ENCODE data around the gene CNTFR. TPM values are rescaled to one million over a fixed set of nuclear protein-coding genes. Genes with fewer than 3 reads are reported as not detected.
A peak's percentile ranks its signal among the peaks of the same experiment; 100 is the strongest.

CNTFR gene, protein sequence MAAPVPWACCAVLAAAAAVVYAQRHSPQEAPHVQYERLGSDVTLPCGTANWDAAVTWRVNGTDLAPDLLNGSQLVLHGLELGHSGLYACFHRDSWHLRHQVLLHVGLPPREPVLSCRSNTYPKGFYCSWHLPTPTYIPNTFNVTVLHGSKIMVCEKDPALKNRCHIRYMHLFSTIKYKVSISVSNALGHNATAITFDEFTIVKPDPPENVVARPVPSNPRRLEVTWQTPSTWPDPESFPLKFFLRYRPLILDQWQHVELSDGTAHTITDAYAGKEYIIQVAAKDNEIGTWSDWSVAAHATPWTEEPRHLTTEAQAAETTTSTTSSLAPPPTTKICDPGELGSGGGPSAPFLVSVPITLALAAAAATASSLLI
- 1.1 and 1.9 TPM in 2 replicates for total RNA-seq (2014; rRNA removed; shearing (Covaris generic))
- polyA plus RNA-seq (2016; fragmentation: Nextera tagmentation; extraction: Ambion mirVana) = 0.59 and 0.73 TPM in 2 replicates
- long read RNA-seq, partial matches to known transcripts = 1 of 1 reads
- long read RNA-seq, other reads (novel, unspliced or antisense) = 0 of 1 reads

DNA sequence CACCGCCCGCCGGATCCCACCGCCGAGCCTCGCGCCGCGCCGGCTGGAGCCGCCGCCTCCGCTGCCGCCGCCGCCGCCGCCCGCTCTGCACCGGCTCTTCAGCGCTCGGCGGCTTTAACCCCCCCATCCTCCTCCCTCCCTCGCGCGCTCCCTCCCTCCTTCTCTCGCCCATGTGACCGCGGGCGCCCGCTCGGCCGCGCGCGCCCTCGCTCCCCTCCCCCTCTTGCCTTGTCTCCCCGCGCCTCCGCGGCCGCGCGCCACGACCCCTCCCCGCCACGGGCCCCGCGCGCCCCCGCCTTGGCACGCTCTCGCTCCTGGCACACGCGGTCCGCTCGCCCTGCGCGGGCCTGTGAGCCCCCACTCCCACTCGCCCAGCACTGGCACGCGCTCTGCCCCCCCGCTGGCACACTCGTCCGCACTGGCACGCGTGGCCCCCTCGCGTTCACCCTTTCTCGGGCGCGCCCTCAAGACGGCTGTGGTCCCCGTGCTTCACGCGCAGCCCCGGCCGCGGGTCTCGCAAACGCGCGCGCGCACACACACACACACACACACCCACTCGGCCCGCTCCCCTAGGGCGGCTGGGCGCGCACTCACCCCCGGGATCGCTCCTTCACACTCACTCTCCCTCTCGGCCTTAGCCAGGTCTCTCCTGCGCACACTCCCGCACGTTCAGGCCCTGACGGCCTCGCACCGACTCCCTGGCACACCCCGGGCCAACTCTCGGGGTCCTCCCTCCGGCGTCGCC, at the start of gene CNTFR:
Gene CNTFR (minus strand): TSS at position 89 of the 745 bp plus-strand sequence. CDS start 20,743 bp downstream, outside the sequence.
- H3K4me3 ChIP-seq = peak within 1 kb of the TSS; percentile 70
- no peaks in the 10 kb centered on the region for H3F3A ChIP-seq (replicated peaks; ENCODE audit: low read depth)
- no peak within 1 kb of the TSS for H3K27ac ChIP-seq (ENCODE audit: low read depth)
- Mint-ChIP-seq H3K4me1 (peaks cover 45% of the 10 kb centered on the region), H3K36me3 (ENCODE audit: low read depth) (no peaks in the 10 kb centered on the region; the same call in 2 of the 3 replicates), H3K9me3 (peaks cover 3% of the 10 kb centered on the region; the same call in 1 of the 3 replicates), H3K4me3 (peak within 1 kb of the TSS; percentile 81), H3K27me3 (ENCODE audit: insufficient read depth, low read depth, poor library complexity) (peaks cover 91% of the 10 kb centered on the region), H3K27ac (no peak within 1 kb of the TSS)
- peak; percentile 79 for DNase-seq (ENCODE audit: low spot score)
- peak; percentile 27 for ATAC-seq
- no peaks in the 10 kb centered on the region for H3K9me2 ChIP-seq (ENCODE audit: insufficient read depth)
- H4K20me1 ChIP-seq (replicated peaks; ENCODE audit: insufficient read depth) = peaks cover 6% of the 10 kb centered on the region
- H3K36me3 ChIP-seq (ENCODE audit: insufficient read depth) = no peaks in the 10 kb centered on the region
- peaks cover 52% of the 10 kb centered on the region for H3K4me1 ChIP-seq (ENCODE audit: insufficient read depth)
- peak within 1 kb of the TSS; percentile 97 for H2AFZ ChIP-seq
- H3K4me2 ChIP-seq = peak within 1 kb of the TSS; percentile 94
- no peaks in the 10 kb centered on the region for H3K79me2 ChIP-seq (replicated peaks; ENCODE audit: insufficient read depth)
- peaks cover 100% of the 10 kb centered on the region for H3K27me3 ChIP-seq (ENCODE audit: insufficient read depth)
- TF ChIP-seq, protein P1, sequence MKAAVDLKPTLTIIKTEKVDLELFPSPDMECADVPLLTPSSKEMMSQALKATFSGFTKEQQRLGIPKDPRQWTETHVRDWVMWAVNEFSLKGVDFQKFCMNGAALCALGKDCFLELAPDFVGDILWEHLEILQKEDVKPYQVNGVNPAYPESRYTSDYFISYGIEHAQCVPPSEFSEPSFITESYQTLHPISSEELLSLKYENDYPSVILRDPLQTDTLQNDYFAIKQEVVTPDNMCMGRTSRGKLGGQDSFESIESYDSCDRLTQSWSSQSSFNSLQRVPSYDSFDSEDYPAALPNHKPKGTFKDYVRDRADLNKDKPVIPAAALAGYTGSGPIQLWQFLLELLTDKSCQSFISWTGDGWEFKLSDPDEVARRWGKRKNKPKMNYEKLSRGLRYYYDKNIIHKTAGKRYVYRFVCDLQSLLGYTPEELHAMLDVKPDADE (IDR thresholded peaks at IDR 0.05) = no peak
- TF ChIP-seq, protein P2, sequence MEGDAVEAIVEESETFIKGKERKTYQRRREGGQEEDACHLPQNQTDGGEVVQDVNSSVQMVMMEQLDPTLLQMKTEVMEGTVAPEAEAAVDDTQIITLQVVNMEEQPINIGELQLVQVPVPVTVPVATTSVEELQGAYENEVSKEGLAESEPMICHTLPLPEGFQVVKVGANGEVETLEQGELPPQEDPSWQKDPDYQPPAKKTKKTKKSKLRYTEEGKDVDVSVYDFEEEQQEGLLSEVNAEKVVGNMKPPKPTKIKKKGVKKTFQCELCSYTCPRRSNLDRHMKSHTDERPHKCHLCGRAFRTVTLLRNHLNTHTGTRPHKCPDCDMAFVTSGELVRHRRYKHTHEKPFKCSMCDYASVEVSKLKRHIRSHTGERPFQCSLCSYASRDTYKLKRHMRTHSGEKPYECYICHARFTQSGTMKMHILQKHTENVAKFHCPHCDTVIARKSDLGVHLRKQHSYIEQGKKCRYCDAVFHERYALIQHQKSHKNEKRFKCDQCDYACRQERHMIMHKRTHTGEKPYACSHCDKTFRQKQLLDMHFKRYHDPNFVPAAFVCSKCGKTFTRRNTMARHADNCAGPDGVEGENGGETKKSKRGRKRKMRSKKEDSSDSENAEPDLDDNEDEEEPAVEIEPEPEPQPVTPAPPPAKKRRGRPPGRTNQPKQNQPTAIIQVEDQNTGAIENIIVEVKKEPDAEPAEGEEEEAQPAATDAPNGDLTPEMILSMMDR (conservative IDR thresholded peaks at IDR 0.05; ENCODE audit: low read depth in 2 of 2) = no peak
- TF ChIP-seq EZH2phosphoT487 (IDR thresholded peaks at IDR 0.05; ENCODE audit: unreplicated experiment) (no peak), ZNF331 (CRISPR knock-in tag; IDR thresholded peaks at IDR 0.05; ENCODE audit: low read depth) (no peak), CREB1 (CRISPR knock-in tag; IDR thresholded peaks at IDR 0.05; ENCODE audit: low read depth) (no peak), ZNF114 (CRISPR knock-in tag; IDR thresholded peaks at IDR 0.05) (no peak), JUNB (IDR thresholded peaks at IDR 0.05; ENCODE audit: unreplicated experiment) (no peak), NANOG (IDR thresholded peaks at IDR 0.05; ENCODE audit: borderline replicate concordance) (no peak), STAT1 (IDR thresholded peaks at IDR 0.05; ENCODE audit: unreplicated experiment) (no peak), POLR2AphosphoS5 (IDR thresholded peaks at IDR 0.05; ENCODE audit: low read depth) (no peak)
- TF ChIP-seq, protein P3, sequence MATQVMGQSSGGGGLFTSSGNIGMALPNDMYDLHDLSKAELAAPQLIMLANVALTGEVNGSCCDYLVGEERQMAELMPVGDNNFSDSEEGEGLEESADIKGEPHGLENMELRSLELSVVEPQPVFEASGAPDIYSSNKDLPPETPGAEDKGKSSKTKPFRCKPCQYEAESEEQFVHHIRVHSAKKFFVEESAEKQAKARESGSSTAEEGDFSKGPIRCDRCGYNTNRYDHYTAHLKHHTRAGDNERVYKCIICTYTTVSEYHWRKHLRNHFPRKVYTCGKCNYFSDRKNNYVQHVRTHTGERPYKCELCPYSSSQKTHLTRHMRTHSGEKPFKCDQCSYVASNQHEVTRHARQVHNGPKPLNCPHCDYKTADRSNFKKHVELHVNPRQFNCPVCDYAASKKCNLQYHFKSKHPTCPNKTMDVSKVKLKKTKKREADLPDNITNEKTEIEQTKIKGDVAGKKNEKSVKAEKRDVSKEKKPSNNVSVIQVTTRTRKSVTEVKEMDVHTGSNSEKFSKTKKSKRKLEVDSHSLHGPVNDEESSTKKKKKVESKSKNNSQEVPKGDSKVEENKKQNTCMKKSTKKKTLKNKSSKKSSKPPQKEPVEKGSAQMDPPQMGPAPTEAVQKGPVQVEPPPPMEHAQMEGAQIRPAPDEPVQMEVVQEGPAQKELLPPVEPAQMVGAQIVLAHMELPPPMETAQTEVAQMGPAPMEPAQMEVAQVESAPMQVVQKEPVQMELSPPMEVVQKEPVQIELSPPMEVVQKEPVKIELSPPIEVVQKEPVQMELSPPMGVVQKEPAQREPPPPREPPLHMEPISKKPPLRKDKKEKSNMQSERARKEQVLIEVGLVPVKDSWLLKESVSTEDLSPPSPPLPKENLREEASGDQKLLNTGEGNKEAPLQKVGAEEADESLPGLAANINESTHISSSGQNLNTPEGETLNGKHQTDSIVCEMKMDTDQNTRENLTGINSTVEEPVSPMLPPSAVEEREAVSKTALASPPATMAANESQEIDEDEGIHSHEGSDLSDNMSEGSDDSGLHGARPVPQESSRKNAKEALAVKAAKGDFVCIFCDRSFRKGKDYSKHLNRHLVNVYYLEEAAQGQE (IDR thresholded peaks at IDR 0.05; ENCODE audit: unreplicated experiment) = no peak
- TF ChIP-seq, protein P4, sequence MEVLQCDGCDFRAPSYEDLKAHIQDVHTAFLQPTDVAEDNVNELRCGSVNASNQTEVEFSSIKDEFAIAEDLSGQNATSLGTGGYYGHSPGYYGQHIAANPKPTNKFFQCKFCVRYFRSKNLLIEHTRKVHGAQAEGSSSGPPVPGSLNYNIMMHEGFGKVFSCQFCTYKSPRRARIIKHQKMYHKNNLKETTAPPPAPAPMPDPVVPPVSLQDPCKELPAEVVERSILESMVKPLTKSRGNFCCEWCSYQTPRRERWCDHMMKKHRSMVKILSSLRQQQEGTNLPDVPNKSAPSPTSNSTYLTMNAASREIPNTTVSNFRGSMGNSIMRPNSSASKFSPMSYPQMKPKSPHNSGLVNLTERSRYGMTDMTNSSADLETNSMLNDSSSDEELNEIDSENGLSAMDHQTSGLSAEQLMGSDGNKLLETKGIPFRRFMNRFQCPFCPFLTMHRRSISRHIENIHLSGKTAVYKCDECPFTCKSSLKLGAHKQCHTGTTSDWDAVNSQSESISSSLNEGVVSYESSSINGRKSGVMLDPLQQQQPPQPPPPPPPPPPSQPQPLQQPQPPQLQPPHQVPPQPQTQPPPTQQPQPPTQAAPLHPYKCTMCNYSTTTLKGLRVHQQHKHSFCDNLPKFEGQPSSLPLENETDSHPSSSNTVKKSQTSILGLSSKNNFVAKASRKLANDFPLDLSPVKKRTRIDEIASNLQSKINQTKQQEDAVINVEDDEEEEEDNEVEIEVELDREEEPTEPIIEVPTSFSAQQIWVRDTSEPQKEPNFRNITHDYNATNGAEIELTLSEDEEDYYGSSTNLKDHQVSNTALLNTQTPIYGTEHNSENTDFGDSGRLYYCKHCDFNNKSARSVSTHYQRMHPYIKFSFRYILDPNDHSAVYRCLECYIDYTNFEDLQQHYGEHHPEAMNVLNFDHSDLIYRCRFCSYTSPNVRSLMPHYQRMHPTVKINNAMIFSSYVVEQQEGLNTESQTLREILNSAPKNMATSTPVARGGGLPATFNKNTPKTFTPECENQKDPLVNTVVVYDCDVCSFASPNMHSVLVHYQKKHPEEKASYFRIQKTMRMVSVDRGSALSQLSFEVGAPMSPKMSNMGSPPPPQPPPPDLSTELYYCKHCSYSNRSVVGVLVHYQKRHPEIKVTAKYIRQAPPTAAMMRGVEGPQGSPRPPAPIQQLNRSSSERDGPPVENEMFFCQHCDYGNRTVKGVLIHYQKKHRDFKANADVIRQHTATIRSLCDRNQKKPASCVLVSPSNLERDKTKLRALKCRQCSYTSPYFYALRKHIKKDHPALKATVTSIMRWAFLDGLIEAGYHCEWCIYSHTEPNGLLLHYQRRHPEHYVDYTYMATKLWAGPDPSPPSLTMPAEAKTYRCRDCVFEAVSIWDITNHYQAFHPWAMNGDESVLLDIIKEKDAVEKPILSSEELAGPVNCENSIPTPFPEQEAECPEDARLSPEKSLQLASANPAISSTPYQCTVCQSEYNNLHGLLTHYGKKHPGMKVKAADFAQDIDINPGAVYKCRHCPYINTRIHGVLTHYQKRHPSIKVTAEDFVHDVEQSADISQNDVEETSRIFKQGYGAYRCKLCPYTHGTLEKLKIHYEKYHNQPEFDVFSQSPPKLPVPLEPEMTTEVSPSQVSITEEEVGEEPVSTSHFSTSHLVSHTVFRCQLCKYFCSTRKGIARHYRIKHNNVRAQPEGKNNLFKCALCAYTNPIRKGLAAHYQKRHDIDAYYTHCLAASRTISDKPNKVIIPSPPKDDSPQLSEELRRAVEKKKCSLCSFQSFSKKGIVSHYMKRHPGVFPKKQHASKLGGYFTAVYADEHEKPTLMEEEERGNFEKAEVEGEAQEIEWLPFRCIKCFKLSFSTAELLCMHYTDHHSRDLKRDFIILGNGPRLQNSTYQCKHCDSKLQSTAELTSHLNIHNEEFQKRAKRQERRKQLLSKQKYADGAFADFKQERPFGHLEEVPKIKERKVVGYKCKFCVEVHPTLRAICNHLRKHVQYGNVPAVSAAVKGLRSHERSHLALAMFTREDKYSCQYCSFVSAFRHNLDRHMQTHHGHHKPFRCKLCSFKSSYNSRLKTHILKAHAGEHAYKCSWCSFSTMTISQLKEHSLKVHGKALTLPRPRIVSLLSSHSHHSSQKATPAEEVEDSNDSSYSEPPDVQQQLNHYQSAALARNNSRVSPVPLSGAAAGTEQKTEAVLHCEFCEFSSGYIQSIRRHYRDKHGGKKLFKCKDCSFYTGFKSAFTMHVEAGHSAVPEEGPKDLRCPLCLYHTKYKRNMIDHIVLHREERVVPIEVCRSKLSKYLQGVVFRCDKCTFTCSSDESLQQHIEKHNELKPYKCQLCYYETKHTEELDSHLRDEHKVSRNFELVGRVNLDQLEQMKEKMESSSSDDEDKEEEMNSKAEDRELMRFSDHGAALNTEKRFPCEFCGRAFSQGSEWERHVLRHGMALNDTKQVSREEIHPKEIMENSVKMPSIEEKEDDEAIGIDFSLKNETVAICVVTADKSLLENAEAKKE (CRISPR knock-in tag; IDR thresholded peaks at IDR 0.05) = no peak

Data from GM23338 (cell line).